ENCODE data around the gene ATXN2. TPM values are rescaled to one million over a fixed set of nuclear protein-coding genes. Genes with fewer than 3 reads are reported as not detected.

ATXN2 gene
- total and polyA plus RNA-seq, 8 donors, result 12.9 to 28.2 (median 19.4) TPM

GRCh38 chr12:111435661-111436201 lies 163.4 kb downstream of the ATXN2 start:
- DNase-seq (peak in 1 of 6 donors; percentile 71), ATAC-seq (no peak), FAIRE-seq (no peak)
- 87 to 90% methylated on average over 16 of the region's 16 CpGs for WGBS, 2 donors
- H3K4me1 ChIP-seq, result peaks cover 18 to 42% (median 29%) of the 10 kb centered on the region in 3 donors
- no peaks in the 10 kb centered on the region for H3K9me3 ChIP-seq
- no peaks in the 10 kb centered on the region for H3K27me3 ChIP-seq
- H3K36me3 ChIP-seq, result no peaks in the 10 kb centered on the region
- TF ChIP-seq CTCF (IDR thresholded peaks at IDR 0.05), result no peak
- no peak overlapping the region for H3K4me3 ChIP-seq
- H3K27ac ChIP-seq, result no peak overlapping the region
- intact Hi-C loops (cut with DNase I), result no loop called here

- FAIRE-seq (no peak), ATAC-seq (peak; percentile 61 to 79 (median 68)), DNase-seq (peak in 4 of 6 donors; percentile 61 to 80 (median 70))
- Histone ChIP-seq H3K27me3 (no peaks in the 10 kb centered on the region), H3K9me3 (no peaks in the 10 kb centered on the region), H3K27ac (peak overlapping the region; percentile 39 to 72 (median 52)), H3K4me1 (peaks cover 18 to 42% (median 29%) of the 10 kb centered on the region in 3 donors), H3K36me3 (no peaks in the 10 kb centered on the region), H3K4me3 (peak overlapping the region in 1 of 4 donors; percentile 9)
- 32 to 39% methylated on average over 15 to 18 of the region's 18 CpGs for WGBS, 2 donors
- intact Hi-C loops (cut with DNase I), result no loop called here
- no peak for TF ChIP-seq CTCF (IDR thresholded peaks at IDR 0.05)
Measured at GRCh38 chr12:111434680-111435338, 164.3 kb downstream of the ATXN2 start.

GRCh38 chr12:111434049-111434448 lies 165.1 kb downstream of the ATXN2 start:
- Histone ChIP-seq H3K27ac (peak overlapping the region; percentile 39 to 72 (median 52)), H3K36me3 (no peaks in the 10 kb centered on the region), H3K4me3 (peak overlapping the region in 1 of 4 donors; percentile 9), H3K4me1 (peaks cover 18 to 42% (median 29%) of the 10 kb centered on the region in 3 donors), H3K9me3 (no peaks in the 10 kb centered on the region), H3K27me3 (no peaks in the 10 kb centered on the region)
- no peak for FAIRE-seq
- ATAC-seq, result peak in 2 of 4 donors; percentile 11 to 26
- DNase-seq, result no peak
- intact Hi-C loops (cut with DNase I), result no loop called here
- WGBS, 2 donors, result 18 to 25% methylated on average over 3 of the region's 3 CpGs
- TF ChIP-seq CTCF (IDR thresholded peaks at IDR 0.05), result no peak

GRCh38 chr12:111431772-111432171 lies 167.3 kb downstream of the ATXN2 start:
- Histone ChIP-seq H3K4me3 (no peak overlapping the region), H3K36me3 (no peaks in the 10 kb centered on the region), H3K4me1 (peaks cover 18 to 39% (median 29%) of the 10 kb centered on the region in 3 donors), H3K27me3 (no peaks in the 10 kb centered on the region), H3K27ac (peak overlapping the region in 1 of 4 donors; percentile 44), H3K9me3 (no peaks in the 10 kb centered on the region)
- WGBS, 2 donors, result 77 to 81% methylated on average over 6 of the region's 6 CpGs
- intact Hi-C loops (cut with DNase I), result no loop called here
- FAIRE-seq, result no peak
- ATAC-seq, result no peak
- no peak for DNase-seq
- no peak for TF ChIP-seq CTCF (IDR thresholded peaks at IDR 0.05)
